GM12878 (cell line): Measurements from ENCODE around the gene GAPT. TPM values are rescaled to one million over a fixed set of nuclear protein-coding genes. Genes with fewer than 3 reads are reported as not detected.

Experiments used
- HDAC2 ChIP-seq: fragments of 200-600 bp; sonication (generic); IDR thresholded peaks from 2 replicates; pipeline ENCODE4 v1.6.1; 2017
- KAT2A ChIP-seq: conservative IDR thresholded peaks from 2 replicates; pipeline ENCODE4 v1.6.1; 2011; ENCODE audit warnings: low read depth, low read length; ENCODE audit not compliant: control insufficient read depth
- MEF2B ChIP-seq: fragments of 450-650 bp; IDR thresholded peaks from 2 replicates; pipeline ENCODE4 v1.6.1; 2018; ENCODE audit warnings: mild to moderate bottlenecking, moderate library complexity; ENCODE audit not compliant: partially characterized antibody, poor library complexity, severe bottlenecking
- RELA ChIP-seq: fragments of 450-650 bp; IDR thresholded peaks from 2 replicates; pipeline ENCODE4 v1.8.0; 2014; ENCODE audit warnings: borderline replicate concordance; ENCODE audit not compliant: partially characterized antibody
- SIX5 ChIP-seq: IDR thresholded peaks from 2 replicates; pipeline ENCODE4 v1.6.1; 2011; ENCODE audit warnings: mild to moderate bottlenecking, low read depth, low read length, moderate library complexity; ENCODE audit not compliant: severe bottlenecking
- SMARCA5 ChIP-seq: fragments of 450-650 bp; IDR thresholded peaks from 2 replicates; pipeline ENCODE4 v1.6.1; 2017; ENCODE audit warnings: mild to moderate bottlenecking
- SREBF1 ChIP-seq: IDR thresholded peaks from 2 replicates; pipeline ENCODE4 v1.6.1; 2012; ENCODE audit warnings: mild to moderate bottlenecking, low read length
- ZBTB11 ChIP-seq: fragments of 450-650 bp; formaldehyde crosslinking; IDR thresholded peaks from 2 replicates; pipeline ENCODE4 v1.5.0; 2022; ENCODE audit warnings: mild to moderate bottlenecking, missing genetic modification characterization
- ZBTB33 ChIP-seq: fragments of 450-650 bp; IDR thresholded peaks from 2 replicates; pipeline ENCODE4 v1.6.1; 2017; ENCODE audit warnings: mild to moderate bottlenecking
- ZNF24 ChIP-seq: fragments of 450-650 bp; IDR thresholded peaks from 2 replicates; pipeline ENCODE4 v1.6.1; 2017; ENCODE audit warnings: antibody characterized with exemption, mild to moderate bottlenecking
- ZNF592 ChIP-seq: fragments of 450-650 bp; IDR thresholded peaks from 2 replicates; pipeline ENCODE4 v1.6.1; 2017; ENCODE audit warnings: mild to moderate bottlenecking, moderate library complexity
- polyA plus RNA-seq, 11 experiments: library from polyadenylated mRNA; depleted of rRNA in 4 of 11; unstranded in 6 of 11; stranded (reverse) in 5 of 11; fragments of >200 nt; fragmentation: Nextera tagmentation in 4 of 11; fragmentation: Illumina TruSeq in 1 of 11; extraction: Ambion mirVana in 4 of 11; extraction: Trizol in 1 of 11; gene quantifications; 1 replicate in 1 of 11; 2 replicates in 10 of 11; pipeline versions ENCODE4 v1.2.1 to v1.2.3, GENCODE V29; 2011 to 2016; ENCODE audit warnings: inconsistent platforms in 2 of 11, missing spikeins in 2 of 11, low read depth in 1 of 11
- total RNA-seq, 4 experiments: library from RNA; depleted of rRNA in 3 of 4; stranded (reverse); fragments of >200 nt in 3 of 4; fragmentation: Illumina TruSeq in 1 of 4; extraction: Trizol in 1 of 4; gene quantifications; 2 replicates each; pipeline versions ENCODE4 v1.2.1 to v1.2.3, GENCODE V29; 2013 to 2021
- TF ChIP-seq, protein P1 (sequence below), 3 experiments: IDR thresholded peaks in 2 of 3; conservative IDR thresholded peaks in 1 of 3; 2 replicates each; pipeline ENCODE4 v1.5.1; 2011; ENCODE audit warnings: low read depth in 3 of 3, low read length in 3 of 3, mild to moderate bottlenecking in 3 of 3, control low read depth in 2 of 3, moderate library complexity in 2 of 3, inconsistent platforms in 1 of 3, mixed read lengths in 1 of 3; ENCODE audit not compliant: control insufficient read depth in 2 of 3, insufficient read depth in 1 of 3; ENCODE audit errors: extremely low read depth in 1 of 3
- TF ChIP-seq, protein P2 (sequence below): fragments of 450-650 bp; IDR thresholded peaks from 2 replicates; pipeline ENCODE4 v1.6.1; 2017; ENCODE audit warnings: mild to moderate bottlenecking, low read depth, inconsistent platforms; ENCODE audit not compliant: poor library complexity, severe bottlenecking
- TF ChIP-seq, protein P3 (sequence below): IDR thresholded peaks from 2 replicates; pipeline ENCODE4 v1.6.1; 2011; ENCODE audit warnings: borderline replicate concordance, low read depth, mild to moderate bottlenecking, moderate library complexity, low read length; ENCODE audit not compliant: insufficient read depth, poor library complexity, severe bottlenecking

Gene GAPT
- total and polyA plus RNA-seq, 10 of the 15 experiments (the other 5 are each of a cell fraction or from before 2014, with no cell fraction given) = 0.15 to 0.96 (median 0.57) TPM; not detected in 2

GRCh38 chr5:58462154-58462553, 29.1 kb upstream of the GAPT start (continued):
- TF ChIP-seq ZBTB11 (CRISPR knock-in tag) = no peak
- TF ChIP-seq KAT2A = no peak
- TF ChIP-seq ZBTB33 = no peak
- TF ChIP-seq ZNF24 = no peak
- TF ChIP-seq SMARCA5 = no peak
- no peak for TF ChIP-seq RELA
- TF ChIP-seq MEF2B = no peak
- no peak for TF ChIP-seq SIX5
- no peak for TF ChIP-seq HDAC2
- TF ChIP-seq ZNF592 = no peak
- TF ChIP-seq, protein P1, sequence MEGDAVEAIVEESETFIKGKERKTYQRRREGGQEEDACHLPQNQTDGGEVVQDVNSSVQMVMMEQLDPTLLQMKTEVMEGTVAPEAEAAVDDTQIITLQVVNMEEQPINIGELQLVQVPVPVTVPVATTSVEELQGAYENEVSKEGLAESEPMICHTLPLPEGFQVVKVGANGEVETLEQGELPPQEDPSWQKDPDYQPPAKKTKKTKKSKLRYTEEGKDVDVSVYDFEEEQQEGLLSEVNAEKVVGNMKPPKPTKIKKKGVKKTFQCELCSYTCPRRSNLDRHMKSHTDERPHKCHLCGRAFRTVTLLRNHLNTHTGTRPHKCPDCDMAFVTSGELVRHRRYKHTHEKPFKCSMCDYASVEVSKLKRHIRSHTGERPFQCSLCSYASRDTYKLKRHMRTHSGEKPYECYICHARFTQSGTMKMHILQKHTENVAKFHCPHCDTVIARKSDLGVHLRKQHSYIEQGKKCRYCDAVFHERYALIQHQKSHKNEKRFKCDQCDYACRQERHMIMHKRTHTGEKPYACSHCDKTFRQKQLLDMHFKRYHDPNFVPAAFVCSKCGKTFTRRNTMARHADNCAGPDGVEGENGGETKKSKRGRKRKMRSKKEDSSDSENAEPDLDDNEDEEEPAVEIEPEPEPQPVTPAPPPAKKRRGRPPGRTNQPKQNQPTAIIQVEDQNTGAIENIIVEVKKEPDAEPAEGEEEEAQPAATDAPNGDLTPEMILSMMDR (IDR thresholded peaks at IDR 0.05 in 2 of 3, conservative IDR thresholded peaks at IDR 0.05 in 1 of 3; ENCODE audit: control insufficient read depth in 2 of 3, extremely low read depth in 1 of 3, insufficient read depth in 1 of 3, low read depth in 3 of 3, low read length in 3 of 3) = no peak
- TF ChIP-seq, protein P2, sequence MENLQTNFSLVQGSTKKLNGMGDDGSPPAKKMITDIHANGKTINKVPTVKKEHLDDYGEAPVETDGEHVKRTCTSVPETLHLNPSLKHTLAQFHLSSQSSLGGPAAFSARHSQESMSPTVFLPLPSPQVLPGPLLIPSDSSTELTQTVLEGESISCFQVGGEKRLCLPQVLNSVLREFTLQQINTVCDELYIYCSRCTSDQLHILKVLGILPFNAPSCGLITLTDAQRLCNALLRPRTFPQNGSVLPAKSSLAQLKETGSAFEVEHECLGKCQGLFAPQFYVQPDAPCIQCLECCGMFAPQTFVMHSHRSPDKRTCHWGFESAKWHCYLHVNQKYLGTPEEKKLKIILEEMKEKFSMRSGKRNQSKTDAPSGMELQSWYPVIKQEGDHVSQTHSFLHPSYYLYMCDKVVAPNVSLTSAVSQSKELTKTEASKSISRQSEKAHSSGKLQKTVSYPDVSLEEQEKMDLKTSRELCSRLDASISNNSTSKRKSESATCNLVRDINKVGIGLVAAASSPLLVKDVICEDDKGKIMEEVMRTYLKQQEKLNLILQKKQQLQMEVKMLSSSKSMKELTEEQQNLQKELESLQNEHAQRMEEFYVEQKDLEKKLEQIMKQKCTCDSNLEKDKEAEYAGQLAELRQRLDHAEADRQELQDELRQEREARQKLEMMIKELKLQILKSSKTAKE = peak; percentile 52
- TF ChIP-seq SREBF1 = no peak
- TF ChIP-seq, protein P3, sequence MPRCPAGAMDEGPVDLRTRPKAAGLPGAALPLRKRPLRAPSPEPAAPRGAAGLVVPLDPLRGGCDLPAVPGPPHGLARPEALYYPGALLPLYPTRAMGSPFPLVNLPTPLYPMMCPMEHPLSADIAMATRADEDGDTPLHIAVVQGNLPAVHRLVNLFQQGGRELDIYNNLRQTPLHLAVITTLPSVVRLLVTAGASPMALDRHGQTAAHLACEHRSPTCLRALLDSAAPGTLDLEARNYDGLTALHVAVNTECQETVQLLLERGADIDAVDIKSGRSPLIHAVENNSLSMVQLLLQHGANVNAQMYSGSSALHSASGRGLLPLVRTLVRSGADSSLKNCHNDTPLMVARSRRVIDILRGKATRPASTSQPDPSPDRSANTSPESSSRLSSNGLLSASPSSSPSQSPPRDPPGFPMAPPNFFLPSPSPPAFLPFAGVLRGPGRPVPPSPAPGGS = no peak
